Activated CD4-positive, alpha-beta T cell treated with anti-CD3 and anti-CD28 coated beads for 4 hours (primary cell): Measurements from ENCODE around the gene GNGT2.
A peak's percentile ranks its signal among the peaks of the same experiment; 100 is the strongest.
"Not testable (repeated sequence)": the region's sequence is repeated elsewhere in the genome, so short reads cannot be mapped to it uniquely, and the experiment has no call there.

ENCODE experiments used
- DNase-seq, 2 donors: peaks; one replicate each; pipeline ENCODE4 v3.0.0-alpha.2; 2020

GNGT2 gene

DNA sequence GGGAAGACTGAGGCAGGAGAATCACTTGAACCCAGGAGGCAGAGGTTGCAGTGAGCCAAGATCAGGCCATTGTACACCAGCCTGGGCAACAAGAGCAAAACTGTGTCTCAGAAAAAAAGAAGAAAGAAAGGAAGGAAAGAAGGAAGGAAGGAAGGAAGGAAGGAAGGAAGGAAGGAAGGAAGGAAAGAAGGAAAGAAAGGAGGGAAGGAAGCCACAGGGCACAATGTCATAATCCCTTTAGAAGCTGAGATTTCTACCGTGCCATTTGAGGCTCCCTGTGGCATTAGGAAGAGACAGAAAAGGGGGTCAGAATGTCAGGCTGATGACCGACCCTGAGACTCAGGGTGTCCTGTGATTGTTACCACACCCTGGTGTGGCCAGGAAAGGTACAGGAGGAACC, 6.6 kb downstream of the GNGT2 start:
- no peak for DNase-seq

DNA sequence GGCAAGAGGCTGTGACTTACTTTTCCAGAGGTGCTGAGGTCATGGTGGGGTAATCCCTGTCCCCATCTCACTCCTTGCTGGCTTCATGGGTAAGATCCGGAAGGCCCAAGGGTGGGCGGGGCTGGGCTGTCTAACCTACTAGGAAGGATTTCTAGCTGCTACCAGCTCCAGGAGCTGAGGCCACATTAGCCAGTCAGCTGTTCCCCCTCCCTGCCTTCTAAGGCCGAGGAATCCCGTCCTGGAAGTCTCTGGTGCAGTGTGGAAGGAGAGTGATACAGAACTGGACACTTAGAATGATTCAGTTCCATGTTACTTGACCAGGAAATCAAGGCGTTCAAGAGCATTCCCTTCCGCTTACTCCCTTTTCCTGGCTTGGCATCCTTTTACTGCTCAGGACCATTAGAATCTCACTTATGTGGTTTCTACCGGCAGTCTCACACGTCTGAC, 8.9 kb downstream of the GNGT2 start:
- DNase-seq, result no peak

DNA sequence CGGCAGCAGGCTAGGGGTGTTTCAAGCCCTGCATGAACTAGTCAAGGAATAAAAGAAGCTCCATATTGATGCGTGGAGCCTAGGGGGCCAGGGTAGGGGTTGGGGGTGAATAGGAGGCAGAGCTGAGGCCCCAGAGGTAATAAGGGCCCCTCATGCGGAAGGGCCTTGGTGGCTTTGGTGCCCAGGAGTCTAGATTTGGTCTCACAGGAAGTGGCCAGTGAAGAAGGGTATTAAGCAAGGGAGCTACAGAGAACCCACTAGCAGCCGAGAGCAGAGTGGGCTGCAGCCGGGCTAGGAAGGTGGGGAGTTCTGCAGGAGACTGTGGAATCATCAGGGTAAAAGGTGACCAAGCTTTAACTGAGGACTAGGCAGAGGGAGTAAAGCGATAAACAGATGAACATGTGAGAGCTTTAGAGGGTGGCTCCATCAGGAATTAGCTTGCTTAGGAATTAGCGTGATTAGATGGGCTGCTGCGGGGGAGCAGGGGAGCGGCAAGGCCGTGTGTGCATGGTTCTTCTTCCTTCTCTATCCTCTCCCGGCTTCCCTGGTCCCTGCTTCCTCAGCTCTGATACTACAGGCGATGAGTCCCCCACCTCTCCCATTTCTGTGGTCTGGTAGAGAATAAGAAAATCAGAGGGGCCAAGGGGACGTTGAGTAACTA, 9.8 kb downstream of the GNGT2 start:
- DNase-seq, result no peak

DNA sequence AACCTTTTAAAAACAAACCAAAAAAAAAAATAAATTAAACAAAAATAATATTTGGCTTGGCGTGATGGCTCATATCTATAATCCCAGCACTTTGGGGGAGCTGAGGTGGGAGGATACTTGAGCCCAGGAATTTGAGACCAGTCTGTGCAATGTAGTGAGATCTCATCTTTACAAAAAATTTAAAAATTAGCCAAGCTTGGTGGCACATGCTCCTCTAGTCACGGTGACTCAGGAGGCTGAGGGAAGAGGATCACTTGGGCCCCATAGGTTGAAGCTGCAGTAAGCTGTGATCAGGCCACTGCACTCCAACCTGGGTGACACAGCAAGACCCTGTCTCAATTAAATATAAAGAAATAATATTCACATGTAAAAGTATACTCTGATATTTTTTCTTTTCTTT, 12.2 kb downstream of the GNGT2 start:
- no peak for DNase-seq

DNA sequence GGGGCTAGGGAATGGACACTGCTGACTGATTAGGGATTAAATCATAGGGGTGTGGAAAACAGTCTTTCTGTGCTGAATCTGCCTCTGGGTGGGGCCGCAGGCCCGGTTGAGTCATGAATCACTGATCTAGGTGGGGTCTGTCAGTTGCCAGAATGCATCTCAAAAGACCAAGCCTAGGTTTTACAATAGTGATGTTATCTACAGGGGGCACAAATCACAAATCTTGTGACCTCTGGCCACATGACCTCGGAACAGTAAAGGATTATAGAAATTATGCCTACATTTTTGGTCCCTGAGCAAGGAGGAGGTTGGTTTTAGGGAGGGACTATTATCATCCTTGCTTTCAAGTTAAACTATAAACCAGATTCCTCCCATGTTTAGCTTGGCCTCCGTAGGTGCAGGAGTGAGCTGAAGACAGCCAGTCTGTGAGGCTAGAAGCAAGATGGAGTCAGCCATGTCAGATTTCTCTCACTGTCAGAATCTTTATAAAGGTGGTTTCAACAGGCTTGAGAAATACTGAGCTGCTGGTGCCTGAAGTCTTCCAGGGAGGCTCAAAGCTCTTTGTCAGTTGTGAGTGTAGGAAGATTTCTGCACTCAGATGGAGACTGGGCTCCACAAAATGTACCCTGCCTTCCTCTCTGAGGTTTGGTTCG, 12.9 kb downstream of the GNGT2 start:
- no peak for DNase-seq

DNA sequence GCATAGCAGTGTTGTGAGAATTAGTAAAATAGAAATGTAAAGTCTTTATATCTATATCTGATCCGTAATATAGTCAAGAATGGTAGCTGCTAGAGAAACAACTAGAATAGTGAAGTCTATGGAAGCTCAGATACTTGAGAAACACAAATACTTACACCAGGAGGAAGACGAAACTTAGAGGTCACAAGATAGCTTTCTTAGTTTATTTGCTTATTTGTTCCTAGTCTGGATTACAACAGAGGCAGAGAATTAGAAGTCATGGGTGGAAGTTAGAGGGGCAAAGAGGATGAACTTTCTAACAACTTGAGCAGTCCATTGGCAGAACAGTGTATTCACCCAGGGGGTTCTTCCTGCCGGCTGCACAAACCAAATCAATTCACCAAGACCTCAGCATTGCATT, 13.9 kb downstream of the GNGT2 start:
- DNase-seq, result no peak

DNA sequence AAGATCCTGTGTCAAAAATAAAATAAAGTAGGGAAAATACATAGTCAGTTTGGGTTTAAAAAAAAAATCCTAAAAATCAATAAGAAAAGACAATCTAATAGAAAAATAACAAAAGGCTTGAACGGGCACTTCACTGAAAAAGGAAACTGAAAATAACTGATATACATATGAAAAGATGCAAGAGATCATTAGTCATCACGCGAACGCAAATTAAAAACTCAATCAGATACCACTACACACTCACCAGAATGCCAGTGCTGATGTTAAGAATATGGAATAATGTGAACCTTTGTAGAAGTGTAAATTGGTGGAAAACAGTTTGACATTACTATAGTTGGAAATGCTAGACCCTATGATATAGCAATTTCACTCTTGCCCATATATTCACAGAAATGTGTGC, 14.6 kb downstream of the GNGT2 start:
- DNase-seq, result no peak

DNA sequence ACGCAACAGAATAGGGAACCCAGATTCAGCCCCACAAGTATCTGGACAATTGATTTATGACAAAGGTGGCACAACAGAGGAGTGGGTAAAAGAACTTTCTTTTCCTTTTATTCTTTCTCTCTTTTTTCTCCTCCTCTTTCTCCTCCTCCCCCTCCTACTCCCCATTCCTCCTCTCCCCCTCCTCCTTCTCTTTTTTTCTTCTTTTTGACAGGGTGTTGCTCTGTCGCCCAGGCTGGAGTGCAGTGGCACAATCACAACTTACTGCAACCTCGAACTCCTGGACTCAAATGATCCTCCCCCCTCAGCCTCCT, 16.1 kb downstream of the GNGT2 start:
- no peak for DNase-seq

DNA sequence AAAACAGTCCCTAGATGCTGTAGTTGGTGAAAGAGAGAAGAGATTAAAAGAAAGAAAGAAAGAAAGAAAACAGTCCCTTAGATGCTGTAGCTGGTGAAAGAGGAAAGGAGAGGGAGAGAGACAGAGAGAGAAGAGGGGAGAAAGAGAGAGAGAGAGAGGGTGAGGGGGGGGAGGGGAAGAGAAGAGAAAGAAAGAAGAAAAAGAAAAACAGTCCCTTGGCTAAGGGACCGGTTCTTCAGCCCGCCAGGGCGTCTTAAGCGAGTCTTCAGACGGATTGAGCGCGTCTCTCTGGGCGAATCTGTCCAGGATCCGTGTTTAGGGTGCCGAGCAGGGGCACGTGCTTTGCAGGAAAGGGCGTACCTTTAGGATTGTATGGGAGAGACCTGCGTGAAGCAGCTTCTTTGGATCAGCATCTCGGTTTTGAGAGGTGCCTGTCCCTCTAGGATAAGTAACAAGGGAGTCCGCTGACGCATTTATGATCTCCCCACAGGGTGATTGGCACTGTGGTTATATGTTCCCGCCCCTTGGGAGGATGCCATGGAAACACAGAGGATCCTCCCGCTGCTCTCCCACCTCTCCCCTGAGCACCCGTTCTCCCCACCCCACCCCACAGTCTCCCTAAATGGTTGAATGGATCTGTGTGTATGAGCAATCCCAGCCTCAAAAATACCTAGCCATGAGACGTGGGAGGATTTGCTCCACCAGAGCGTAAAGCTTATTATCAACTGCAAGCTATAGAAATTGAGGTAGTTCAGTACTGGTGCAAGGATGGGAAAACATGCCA, 16.7 kb downstream of the GNGT2 start:
- peak in 1 of 2 donors; percentile 19 for DNase-seq

DNA sequence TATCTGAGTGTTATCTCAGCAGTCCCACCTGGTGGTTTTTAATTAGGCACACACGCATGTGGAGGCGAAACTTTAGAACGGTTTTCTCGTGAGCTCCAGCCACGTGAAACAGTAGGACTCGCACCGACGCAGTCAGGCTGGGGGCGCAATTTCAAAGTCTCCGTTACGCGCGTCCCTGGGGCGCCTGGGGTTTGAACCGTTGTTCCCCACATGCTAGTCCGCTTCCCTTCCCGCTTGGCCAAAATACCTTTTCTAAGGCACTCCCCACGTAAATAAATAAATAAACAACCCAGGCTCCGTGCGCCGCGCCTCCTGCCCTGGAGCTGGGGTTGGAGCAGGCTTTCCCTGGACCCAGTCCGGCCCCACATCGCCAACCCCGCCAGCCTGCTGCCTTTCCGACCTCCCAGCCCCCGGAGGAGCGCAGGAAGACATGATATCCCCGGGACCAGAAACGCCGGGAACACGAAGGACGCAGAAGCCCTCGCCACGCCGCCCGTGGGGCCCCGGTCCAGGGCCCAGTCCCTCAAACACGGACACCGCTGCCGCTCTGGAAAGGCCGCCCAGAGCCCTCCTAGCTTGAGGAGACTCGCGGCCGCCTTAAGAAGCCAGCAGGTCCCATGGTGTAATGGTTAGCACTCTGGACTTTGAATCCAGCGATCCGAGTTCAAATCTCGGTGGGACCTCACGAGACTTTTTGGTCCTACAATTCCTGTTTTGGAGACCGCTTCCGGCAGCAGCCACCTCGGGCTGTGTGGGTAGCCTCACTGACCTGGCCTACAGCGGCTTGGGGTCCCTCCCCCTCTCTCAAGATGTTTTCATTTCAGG, 18.2 kb downstream of the GNGT2 start:
- peak; percentile 87 to 97 for DNase-seq

DNA sequence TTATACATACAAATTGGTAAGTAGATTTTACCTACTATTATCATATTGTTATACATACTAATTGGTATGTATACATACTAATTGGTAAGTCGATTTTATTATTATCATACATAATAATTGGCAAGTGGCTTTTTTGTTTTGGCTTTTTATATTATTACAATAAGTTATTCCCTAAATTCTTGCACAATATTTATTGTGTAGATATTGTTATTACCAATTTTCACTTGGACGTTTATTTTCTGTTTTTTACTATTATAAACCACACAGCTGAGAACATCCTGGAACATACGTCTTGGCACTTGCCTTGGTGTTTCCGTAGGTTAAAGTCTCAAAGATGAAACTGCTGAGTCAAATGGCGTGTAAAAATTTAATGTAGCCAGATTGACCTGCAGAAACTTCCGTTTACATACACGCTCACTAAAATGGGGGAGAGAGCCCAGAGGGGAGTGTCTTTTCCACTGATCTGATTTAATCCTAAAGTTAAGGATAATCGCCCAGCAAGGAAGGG, 18.9 kb downstream of the GNGT2 start:
- DNase-seq, result no peak

DNA sequence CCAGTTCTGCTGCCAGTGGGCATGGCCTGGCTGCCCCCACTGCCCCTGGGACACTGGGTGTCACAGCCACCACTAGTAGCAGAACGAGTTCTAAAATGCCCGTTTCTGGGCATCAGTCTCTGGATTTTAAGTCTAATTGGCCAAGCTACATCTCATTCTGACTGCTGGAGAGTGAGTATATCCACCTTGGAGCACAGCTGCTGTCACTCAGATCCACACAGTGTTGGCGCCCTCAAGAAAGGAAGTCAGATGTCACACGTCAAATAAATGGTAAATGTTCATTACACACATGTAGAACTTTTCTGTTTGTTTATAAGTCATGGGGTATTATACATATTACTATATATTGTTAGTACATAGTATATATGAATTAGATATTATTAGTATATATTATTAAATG, 19.4 kb downstream of the GNGT2 start:
- no peak for DNase-seq

DNA sequence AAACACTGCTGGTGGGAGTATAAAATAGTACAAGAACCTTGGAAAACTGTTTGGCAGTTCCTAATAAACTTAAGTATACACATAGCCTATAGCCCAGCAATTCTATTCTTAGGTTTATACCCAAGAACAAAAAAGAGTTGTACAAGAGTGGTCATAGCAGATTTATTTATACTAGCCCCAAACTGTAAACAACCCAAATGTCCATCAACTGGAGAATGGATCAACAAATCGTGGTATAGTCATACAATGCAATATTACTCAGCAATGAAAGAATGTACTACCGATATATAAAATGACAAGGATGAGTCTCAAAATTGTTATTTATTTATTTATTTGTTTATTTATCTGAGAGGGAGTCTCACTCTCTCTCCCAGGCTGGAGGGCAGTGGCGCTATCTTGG, 23.1 kb downstream of the GNGT2 start:
- no peak for DNase-seq

DNA sequence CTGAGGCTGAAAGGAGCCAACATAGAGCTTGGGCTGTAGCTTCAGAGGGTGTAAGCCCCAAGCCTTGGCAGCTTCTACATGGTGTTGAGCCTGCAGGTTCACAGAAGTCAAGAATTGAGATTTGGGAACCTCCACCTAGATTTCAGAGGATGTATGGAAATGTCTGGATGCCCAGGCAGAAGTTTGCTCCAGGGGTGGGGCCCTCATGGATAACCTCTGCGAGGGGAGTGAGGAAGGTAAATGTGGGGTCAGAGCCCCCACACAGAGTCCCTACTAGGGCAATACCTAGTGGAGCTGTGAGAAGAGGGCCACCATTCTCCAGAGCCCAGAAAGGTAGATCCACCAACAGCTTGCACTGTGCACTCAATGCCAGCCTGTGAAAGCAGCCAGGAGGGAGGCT, 25.0 kb downstream of the GNGT2 start:
- DNase-seq, result not testable (repeated sequence)

DNA sequence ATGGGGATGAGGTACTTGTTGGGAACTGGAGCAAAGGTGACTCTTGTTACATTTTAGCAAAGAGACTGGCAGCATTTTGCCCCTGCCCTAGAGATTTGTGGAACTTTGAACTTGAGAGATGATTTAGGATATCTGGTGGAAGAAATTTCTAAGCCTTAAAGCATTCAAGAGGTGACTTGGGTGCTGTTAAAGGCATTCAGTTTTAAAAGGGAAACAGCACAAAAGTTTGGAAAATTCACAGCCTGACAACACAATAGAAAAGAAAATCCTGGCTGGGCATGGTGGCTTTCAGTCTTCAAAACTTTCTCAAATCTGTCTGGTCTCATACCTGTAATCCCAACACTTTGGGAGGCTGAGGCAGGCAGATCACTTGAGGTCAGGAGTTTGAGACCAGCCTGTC, 25.9 kb downstream of the GNGT2 start:
- not testable (repeated sequence) for DNase-seq

DNA sequence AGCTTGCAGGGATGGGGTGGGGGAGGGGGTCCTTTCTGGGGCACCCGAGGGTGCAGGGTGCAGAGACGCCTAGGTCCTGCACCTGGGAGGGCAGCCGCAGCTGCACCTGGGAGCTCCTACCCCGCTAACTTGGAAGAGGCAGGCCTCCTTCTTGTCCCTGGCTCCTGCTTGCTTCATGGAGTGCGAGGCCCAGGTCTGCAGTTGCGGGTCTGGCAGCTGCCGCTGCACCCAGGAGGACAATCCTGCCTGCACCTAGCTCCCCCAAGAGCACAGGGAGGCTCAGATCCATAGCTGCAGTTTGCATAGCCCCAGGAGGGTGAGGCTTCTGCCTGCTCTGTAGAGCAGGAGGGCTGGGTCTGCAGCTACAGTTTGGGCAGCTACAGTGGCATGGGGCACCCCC, 26.6 kb downstream of the GNGT2 start:
- DNase-seq, result no peak

DNA sequence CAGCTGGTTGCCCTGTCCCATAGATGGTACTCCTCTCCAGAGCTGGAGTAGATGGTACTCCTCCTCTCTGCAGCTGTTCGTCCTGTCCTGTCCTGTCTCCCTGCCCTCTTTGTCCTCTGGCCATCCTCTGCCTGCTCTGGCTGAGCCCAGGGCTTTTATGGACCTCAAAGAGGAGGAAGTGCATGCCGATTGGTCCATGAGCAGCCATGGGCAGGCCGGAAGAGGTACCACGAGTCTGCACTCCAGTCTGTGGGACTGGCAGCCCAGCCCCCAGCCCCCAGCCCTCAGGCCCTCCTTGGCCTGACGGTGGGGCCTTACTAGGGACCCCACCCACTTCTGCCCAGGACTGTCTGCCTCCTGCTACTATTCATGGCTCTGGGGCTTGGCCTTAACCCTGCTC, 27.0 kb downstream of the GNGT2 start:
- DNase-seq, result no peak

DNA sequence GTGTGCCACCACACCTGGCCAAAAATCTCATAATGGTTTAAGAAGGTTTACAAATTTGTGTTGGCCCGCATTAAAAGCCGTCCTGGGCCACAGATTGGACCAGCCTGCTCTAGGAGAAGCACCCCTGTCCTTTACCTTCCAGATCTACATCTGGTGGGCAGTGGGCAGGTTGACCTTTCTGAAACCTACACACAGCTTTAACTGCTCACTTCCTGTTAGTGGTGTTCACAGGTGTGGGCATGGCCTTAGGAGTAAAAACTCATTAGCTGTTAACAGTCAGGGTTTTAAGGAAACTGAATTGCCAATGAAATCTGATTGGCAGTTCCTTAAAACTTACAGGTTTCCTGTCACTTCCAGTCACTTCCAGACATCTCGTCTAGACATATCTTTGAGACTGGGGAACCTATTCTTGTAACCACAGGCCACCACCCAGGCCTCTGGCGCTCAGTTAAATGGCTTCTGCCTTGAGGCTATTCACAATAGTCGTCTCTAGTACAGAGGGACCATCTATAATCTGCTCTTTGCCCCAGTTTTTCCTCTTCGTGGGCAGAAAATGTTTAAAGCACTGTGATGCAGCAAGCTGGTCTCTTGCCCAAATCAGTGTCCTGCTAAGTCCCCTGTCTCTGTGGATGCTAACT, 29.3 kb downstream of the GNGT2 start:
- DNase-seq, result no peak

DNA sequence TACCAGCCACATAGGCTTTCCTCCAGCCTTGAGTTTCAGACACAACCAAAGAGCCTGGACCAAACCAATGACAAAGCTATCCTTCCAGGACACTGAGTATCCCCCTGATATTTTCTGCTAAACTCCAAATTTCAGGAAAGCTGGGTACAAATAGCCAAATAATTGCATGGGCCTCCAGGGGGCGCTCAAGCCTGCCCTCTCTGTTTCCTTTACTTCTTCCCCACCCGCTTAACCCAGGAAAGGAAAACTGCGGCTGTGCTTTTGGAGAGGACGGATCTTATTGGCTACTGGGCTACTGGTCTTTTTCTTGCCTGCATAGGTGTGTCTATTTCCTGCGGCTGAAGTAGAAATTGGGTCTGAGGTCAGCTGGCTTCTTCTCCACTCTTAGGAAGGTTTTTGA, 30.1 kb downstream of the GNGT2 start:
- DNase-seq, result peak; percentile 59 to 66

DNA sequence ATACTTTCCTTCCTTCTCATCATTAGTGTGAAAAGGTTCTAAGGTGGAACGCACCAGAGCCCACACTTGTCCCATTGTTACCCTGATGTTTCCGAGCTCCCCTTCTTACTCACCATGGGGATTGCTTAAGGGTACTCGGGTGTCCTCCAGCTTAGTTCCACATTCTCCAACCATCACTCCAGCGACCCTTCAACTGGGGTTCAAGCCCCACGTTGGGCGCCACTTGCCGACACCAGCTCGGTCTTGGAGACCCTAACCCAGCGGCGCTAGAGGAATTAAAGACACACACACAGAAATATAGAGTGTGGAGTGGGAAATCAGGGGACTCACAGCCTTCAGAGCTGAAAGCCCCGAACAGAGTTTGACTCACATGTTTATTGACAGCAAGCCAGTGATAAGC, 34.4 kb downstream of the GNGT2 start:
- not testable (repeated sequence) for DNase-seq

DNA sequence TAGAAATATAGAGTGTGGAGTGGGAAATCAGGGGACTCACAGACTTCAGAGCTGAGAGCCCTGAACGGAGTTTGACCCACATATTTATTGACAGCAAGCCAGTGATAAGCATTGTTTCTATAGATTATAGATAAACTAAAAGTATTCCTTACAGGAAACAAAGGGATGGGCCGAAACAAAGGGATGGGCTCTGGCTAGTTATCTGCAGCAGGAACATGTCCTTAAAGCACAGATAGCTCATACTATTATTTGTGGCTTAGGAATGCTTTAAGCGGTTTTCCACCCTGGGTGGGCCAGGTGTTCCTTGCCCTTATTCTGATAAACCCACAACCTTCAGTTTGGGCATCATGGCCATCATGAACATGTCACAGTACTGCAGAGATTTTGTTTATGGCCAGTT, 39.7 kb downstream of the GNGT2 start:
- DNase-seq, result not testable (repeated sequence)

DNA sequence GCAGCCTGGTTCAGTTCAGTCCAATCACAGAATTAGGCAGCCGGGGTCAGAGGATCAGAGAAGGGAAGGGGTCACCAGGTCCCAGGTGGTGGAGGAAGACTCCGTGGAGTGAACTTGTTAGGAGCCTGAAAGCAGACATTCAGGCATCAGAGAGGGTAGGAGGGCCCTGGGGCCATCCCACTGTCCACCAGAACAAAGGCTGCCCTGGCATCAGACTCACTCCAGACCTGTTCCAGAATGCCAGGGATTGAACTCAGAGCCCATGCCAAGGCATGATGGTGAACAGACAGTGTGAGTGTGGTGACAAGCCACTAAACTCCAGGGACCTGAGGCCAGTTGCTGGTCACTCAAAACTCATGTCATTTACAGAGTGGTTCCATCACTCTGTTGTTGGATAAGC, 40.2 kb downstream of the GNGT2 start:
- DNase-seq, result no peak

DNA sequence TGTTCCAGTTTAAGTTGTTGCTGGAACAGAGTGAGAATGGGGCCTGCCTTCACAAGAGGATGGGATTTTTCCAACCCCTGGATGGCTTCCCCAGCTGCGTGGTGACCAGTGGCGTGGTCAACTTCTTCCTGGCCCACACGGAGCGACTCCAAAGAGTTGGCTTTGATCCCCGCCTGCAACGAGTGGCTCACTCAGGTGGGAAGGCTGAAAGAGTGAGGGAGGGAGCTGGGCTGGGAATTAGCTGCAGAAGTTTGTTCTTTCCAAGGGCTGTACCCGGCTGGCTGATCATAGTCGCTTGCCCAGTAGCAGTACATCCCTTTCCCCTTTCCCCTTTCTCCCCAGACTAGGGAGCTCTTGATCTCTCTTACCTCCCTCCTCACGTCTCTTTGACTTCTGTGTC, 41.7 kb downstream of the GNGT2 start:
- DNase-seq, result no peak
